Thoracic aorta (tissue), 2 donors: ENCODE results near the gene RAC3. TPM values are rescaled to one million over a fixed set of nuclear protein-coding genes. Genes with fewer than 3 reads are reported as not detected.
A peak's percentile ranks its signal among the peaks of the same experiment; 100 is the strongest.

ENCODE experiments used
- ATAC-seq: fragments of 150-250 bp; one replicate; pipeline ENCODE4 v1.8.0; 2017; ENCODE audit warnings: low read depth; ENCODE audit not compliant: insufficient number of reproducible peaks, low FRiP score
- DNase-seq: peaks from one replicate; pipeline ENCODE4 v3.0.0-alpha.2; 2020; ENCODE audit warnings: low spot score
- H3K27ac ChIP-seq, 2 donors: fragments of 200-600 bp; sonication (generic); 1 replicate in 1 of 2; 2 replicates in 1 of 2; pipeline ENCODE4 v1.5.1; 2016; ENCODE audit warnings: mild to moderate bottlenecking in 2 of 2, moderate library complexity in 2 of 2
- H3K27me3 ChIP-seq: fragments of 200-600 bp; sonication (generic); replicated peaks from 2 replicates; pipeline ENCODE4 v1.6.0; 2016; ENCODE audit warnings: mild to moderate bottlenecking; ENCODE audit not compliant: insufficient read depth
- H3K36me3 ChIP-seq: fragments of 200-600 bp; sonication (generic); one replicate; pipeline ENCODE4 v1.5.1; 2016
- H3K4me1 ChIP-seq, 2 donors: fragments of 200-600 bp; sonication (generic); 1 replicate in 1 of 2; 2 replicates in 1 of 2; pipeline versions ENCODE4 v1.5.1 to v1.6.0; 2016; ENCODE audit warnings: low read depth in 2 of 2, mild to moderate bottlenecking in 1 of 2; ENCODE audit not compliant: control insufficient read depth in 1 of 2
- H3K4me3 ChIP-seq: fragments of 200-600 bp; sonication (generic); 2 replicates; pipeline ENCODE4 v1.5.1; 2016; ENCODE audit warnings: mild to moderate bottlenecking
- H3K9me3 ChIP-seq: fragments of 200-600 bp; sonication (generic); 2 replicates; pipeline ENCODE4 v1.5.1; 2016
- total RNA-seq, 2 donors: library from RNA; depleted of rRNA; stranded (reverse); fragments of >200 nt; gene quantifications; one replicate each; pipeline versions ENCODE4 v1.1.0 to v1.2.3, GENCODE V29; 2016
- TF ChIP-seq, protein P1 (sequence below): fragments of 200-600 bp; sonication (generic); IDR thresholded peaks from one replicate; pipeline ENCODE4 v1.5.1; 2019; ENCODE audit warnings: antibody characterized with exemption

Gene RAC3
- total RNA-seq, 2 donors from 2014 or later, result 1.8 TPM; not detected in 1

DNA sequence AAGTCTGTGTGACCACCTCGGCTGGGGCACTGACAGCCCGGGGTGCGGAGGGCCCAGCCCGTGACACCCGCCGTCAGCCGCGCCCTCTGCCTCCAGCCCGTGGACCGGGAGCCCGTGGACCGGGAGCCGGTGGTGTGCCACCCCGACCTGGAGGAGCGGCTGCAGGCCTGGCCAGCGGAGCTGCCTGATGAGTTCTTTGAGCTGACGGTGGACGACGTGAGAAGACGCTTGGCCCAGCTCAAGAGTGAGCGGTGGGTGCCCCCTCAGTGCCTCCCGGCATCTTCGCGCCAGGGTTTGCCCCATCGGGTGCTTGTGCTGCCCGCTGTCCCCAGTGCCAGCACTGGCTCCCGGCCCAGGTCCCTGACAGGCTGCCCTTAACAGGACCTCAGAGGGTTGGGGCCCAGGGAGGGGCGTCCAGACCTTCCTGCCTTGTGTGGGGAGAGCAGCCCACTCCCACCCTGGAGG, 22.5 kb upstream of the RAC3 start:
- Histone ChIP-seq H3K9me3 (no peaks in the 10 kb centered on the region), H3K27ac (no peak overlapping the region), H3K4me3 (no peak overlapping the region), H3K4me1 (peaks cover 22 to 64% of the 10 kb centered on the region in 2 donors), H3K27me3 (no peaks in the 10 kb centered on the region), H3K36me3 (no peaks in the 10 kb centered on the region)
- TF ChIP-seq, protein P1, sequence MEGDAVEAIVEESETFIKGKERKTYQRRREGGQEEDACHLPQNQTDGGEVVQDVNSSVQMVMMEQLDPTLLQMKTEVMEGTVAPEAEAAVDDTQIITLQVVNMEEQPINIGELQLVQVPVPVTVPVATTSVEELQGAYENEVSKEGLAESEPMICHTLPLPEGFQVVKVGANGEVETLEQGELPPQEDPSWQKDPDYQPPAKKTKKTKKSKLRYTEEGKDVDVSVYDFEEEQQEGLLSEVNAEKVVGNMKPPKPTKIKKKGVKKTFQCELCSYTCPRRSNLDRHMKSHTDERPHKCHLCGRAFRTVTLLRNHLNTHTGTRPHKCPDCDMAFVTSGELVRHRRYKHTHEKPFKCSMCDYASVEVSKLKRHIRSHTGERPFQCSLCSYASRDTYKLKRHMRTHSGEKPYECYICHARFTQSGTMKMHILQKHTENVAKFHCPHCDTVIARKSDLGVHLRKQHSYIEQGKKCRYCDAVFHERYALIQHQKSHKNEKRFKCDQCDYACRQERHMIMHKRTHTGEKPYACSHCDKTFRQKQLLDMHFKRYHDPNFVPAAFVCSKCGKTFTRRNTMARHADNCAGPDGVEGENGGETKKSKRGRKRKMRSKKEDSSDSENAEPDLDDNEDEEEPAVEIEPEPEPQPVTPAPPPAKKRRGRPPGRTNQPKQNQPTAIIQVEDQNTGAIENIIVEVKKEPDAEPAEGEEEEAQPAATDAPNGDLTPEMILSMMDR, result no peak
- no peak for ATAC-seq
- no peak for DNase-seq

GRCh38 chr17:82009413-82009812, 22.1 kb upstream of the RAC3 start:
- ATAC-seq, result no peak
- TF ChIP-seq, protein P1, result no peak
- Histone ChIP-seq H3K4me1 (peaks cover 17 to 60% of the 10 kb centered on the region in 2 donors), H3K27me3 (no peaks in the 10 kb centered on the region), H3K27ac (no peak overlapping the region), H3K36me3 (no peaks in the 10 kb centered on the region), H3K4me3 (no peak overlapping the region), H3K9me3 (no peaks in the 10 kb centered on the region)
- no peak for DNase-seq

- DNase-seq (no peak), ATAC-seq (no peak)
These were observed 20.6 kb upstream of the RAC3 start for GRCh38 chr17:82010575-82011525.

DNA sequence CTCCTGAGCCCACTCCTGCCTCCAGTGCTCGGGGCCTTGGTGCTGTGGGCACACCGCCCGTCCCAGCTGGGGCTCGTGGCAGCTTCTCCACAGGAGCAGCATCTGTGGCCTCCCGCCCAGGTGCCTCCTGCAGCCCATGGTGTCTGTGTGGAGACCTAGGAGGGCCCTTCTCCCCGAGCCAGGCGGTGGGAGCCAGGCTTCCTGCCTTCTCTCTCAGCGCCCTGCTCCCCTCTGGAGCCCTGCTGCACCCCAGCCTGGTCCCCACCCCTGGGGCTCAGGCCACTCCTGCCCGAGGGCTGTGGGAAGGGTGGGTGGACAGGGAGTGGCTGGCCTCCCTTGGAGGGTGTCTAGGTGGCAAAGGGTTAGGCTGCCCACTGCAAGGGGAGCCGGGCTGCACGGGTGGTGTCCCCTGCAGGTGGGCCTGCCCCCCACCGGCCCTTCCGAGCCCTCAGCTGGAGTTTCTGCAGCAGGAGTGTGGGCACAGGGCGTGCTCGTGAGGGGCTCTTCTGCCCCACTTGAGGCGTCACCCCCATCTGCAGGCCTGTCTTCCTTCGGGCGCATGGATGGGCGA, 19.8 kb upstream of the RAC3 start:
- Histone ChIP-seq H3K27me3 (no peaks in the 10 kb centered on the region), H3K27ac (peak overlapping the region in 1 of 2 donors; percentile 72), H3K36me3 (no peaks in the 10 kb centered on the region), H3K4me3 (no peak overlapping the region), H3K9me3 (no peaks in the 10 kb centered on the region), H3K4me1 (peaks cover 7 to 37% of the 10 kb centered on the region in 2 donors)
- TF ChIP-seq, protein P1, result no peak
- no peak for DNase-seq
- ATAC-seq, result no peak

More at GRCh38 chr17:82010575-82011525, 20.6 kb upstream of the RAC3 start:
- no peaks in the 10 kb centered on the region for H3K27me3 ChIP-seq
- TF ChIP-seq, protein P1, result no peak
- no peak overlapping the region for H3K27ac ChIP-seq
- no peaks in the 10 kb centered on the region for H3K9me3 ChIP-seq
- H3K4me3 ChIP-seq, result no peak overlapping the region
- no peaks in the 10 kb centered on the region for H3K36me3 ChIP-seq
- H3K4me1 ChIP-seq, result peaks cover 15 to 45% of the 10 kb centered on the region in 2 donors

- H3K27ac ChIP-seq, result peak overlapping the region; percentile 72 to 75
- DNase-seq (no peak), ATAC-seq (no peak)
- H3K9me3 ChIP-seq, result no peaks in the 10 kb centered on the region
- H3K4me1 ChIP-seq, result peaks cover 3 to 31% of the 10 kb centered on the region in 2 donors
- H3K27me3 ChIP-seq, result no peaks in the 10 kb centered on the region
- H3K4me3 ChIP-seq, result no peak overlapping the region
- TF ChIP-seq, protein P1, result no peak
- no peaks in the 10 kb centered on the region for H3K36me3 ChIP-seq
These were observed 19.2 kb upstream of the RAC3 start for GRCh38 chr17:82012261-82012639.
